Tibial nerve (tissue), 4 donors: ENCODE measurements around the gene RANGRF.

ENCODE experiments used
- CTCF ChIP-seq, 5 experiments: fragments of 200-600 bp in 3 of 5; fragments of 450-650 bp in 2 of 5; sonication (generic) in 3 of 5; IDR thresholded peaks; one replicate each; pipeline ENCODE4 v1.5.1; 2016 to 2019; ENCODE audit warnings: antibody characterized with exemption in 5 of 5, mild to moderate bottlenecking in 3 of 5, moderate library complexity in 2 of 5
- EP300 ChIP-seq, 2 donors: sonication (generic); formaldehyde crosslinking; IDR thresholded peaks; one replicate each; pipeline ENCODE4 v1.6.1; 2017; ENCODE audit warnings: antibody characterized with exemption in 2 of 2, mild to moderate bottlenecking in 1 of 2
- POLR2A ChIP-seq, 2 donors: fragments of 450-650 bp; IDR thresholded peaks; one replicate each; pipeline ENCODE4 v1.6.1; 2017; ENCODE audit warnings: antibody characterized with exemption in 2 of 2, mild to moderate bottlenecking in 2 of 2, moderate library complexity in 2 of 2

GRCh38 chr17:8292639-8293395, 4.3 kb downstream of the RANGRF start:
- TF ChIP-seq CTCF (IDR thresholded peaks at IDR 0.05) (no peak), EP300 (IDR thresholded peaks at IDR 0.05) (no peak), POLR2A (IDR thresholded peaks at IDR 0.05) (no peak)
